Prostate gland (tissue), 2 donors: ENCODE results near the gene HAT1. TPM values are rescaled to one million over a fixed set of nuclear protein-coding genes. Genes with fewer than 3 reads are reported as not detected.
A peak's percentile ranks its signal among the peaks of the same experiment; 100 is the strongest.

Experiments used
- DNase-seq: peaks from one replicate; pipeline ENCODE4 v3.0.0-alpha.2; 2019; ENCODE audit warnings: low spot score
- H3K27ac ChIP-seq, 2 donors: fragments of 200-600 bp; sonication (generic); 2 replicates each; pipeline ENCODE4 v1.5.1; 2017 to 2019
- H3K27me3 ChIP-seq: fragments of 200-600 bp; sonication (generic); replicated peaks from 2 replicates; pipeline ENCODE4 v1.5.1; 2019; ENCODE audit not compliant: insufficient read depth
- H3K36me3 ChIP-seq, 2 donors: fragments of 200-600 bp; sonication (generic); 1 replicate in 1 of 2; 2 replicates in 1 of 2; pipeline versions ENCODE4 v1.5.1 to v1.8.1; 2017 to 2019
- H3K4me1 ChIP-seq: fragments of 200-600 bp; sonication (generic); replicated peaks from 2 replicates; pipeline ENCODE4 v1.5.1; 2019
- H3K4me3 ChIP-seq, 2 donors: fragments of 200-600 bp; sonication (generic); 2 replicates each; pipeline ENCODE4 v1.5.1; 2017 to 2019
- H3K9me3 ChIP-seq: fragments of 200-600 bp; sonication (generic); 2 replicates; pipeline ENCODE4 v1.5.1; 2017
- CTCF ChIP-seq, 4 experiments: fragments of 200-600 bp in 2 of 4; fragments of 450-650 bp in 2 of 4; sonication (generic) in 2 of 4; IDR thresholded peaks; 1 replicate in 3 of 4; 2 replicates in 1 of 4; pipeline ENCODE4 v1.5.1; 2016 to 2019; ENCODE audit warnings: antibody characterized with exemption in 4 of 4, mild to moderate bottlenecking in 2 of 4, moderate library complexity in 2 of 4
- POLR2A ChIP-seq: fragments of 450-650 bp; IDR thresholded peaks from one replicate; pipeline ENCODE4 v1.6.1; 2016; ENCODE audit warnings: antibody characterized with exemption, mild to moderate bottlenecking
- POLR2AphosphoS5 ChIP-seq: sonication (generic); formaldehyde crosslinking; IDR thresholded peaks from one replicate; pipeline ENCODE4 v1.6.1; 2017; ENCODE audit warnings: antibody characterized with exemption
- WGBS: methylation state at CpG from one replicate; pipeline ENCODE4 v1.1.5; 2018; 5-methylcytosine and 5-hydroxymethylcytosine counted together
- intact Hi-C: fragments of 100-400 bp; cut with DNase I; formaldehyde crosslinking; loops from one replicate; pipeline ENCODE4 v1.14.2; 2022
- total RNA-seq, 2 donors: library from RNA; depleted of rRNA; stranded (reverse); fragments of >200 nt; gene quantifications; one replicate each; pipeline ENCODE4 v1.1.0, GENCODE V29; 2016

Gene HAT1
- total RNA-seq, 2 donors from 2014 or later: 30.6 to 41.9 TPM

GRCh38 chr2:172007372-172007771 is 85.1 kb downstream of the HAT1 start:
- WGBS: 100% methylated on average over 1 of the region's 1 CpG
- Histone ChIP-seq H3K4me3 (no peak overlapping the region), H3K9me3 (no peaks in the 10 kb centered on the region), H3K27ac (no peak overlapping the region), H3K4me1 (no peaks in the 10 kb centered on the region), H3K27me3 (no peaks in the 10 kb centered on the region), H3K36me3 (no peaks in the 10 kb centered on the region)
- no peak for TF ChIP-seq CTCF (IDR thresholded peaks at IDR 0.05)
- TF ChIP-seq POLR2A: no peak
- no peak for TF ChIP-seq POLR2AphosphoS5
- DNase-seq: no peak
- intact Hi-C loops: no loop called here

- no peaks in the 10 kb centered on the region for H3K4me1 ChIP-seq
- intact Hi-C loops: no loop called here
- no peaks in the 10 kb centered on the region for H3K9me3 ChIP-seq
- TF ChIP-seq POLR2A (no peak), CTCF (IDR thresholded peaks at IDR 0.05) (no peak)
- H3K4me3 ChIP-seq: no peak overlapping the region
- no peaks in the 10 kb centered on the region for H3K36me3 ChIP-seq
- WGBS: over 99% methylated on average over 4 of the region's 4 CpGs
- no peaks in the 10 kb centered on the region for H3K27me3 ChIP-seq
- no peak for DNase-seq
- H3K27ac ChIP-seq: no peak overlapping the region
These were observed 87.6 kb downstream of the HAT1 start for GRCh38 chr2:172009823-172010222.

GRCh38 chr2:172011812-172012575 is 89.7 kb downstream of the HAT1 start:
- WGBS: 73% methylated on average over 11 of the region's 11 CpGs
- no peak overlapping the region for H3K4me3 ChIP-seq
- peak overlapping the region in 1 of 2 donors; percentile 21 for H3K27ac ChIP-seq
- H3K4me1 ChIP-seq: no peaks in the 10 kb centered on the region
- no peaks in the 10 kb centered on the region for H3K9me3 ChIP-seq
- H3K36me3 ChIP-seq: no peaks in the 10 kb centered on the region
- no peak for DNase-seq
- no peak for TF ChIP-seq POLR2AphosphoS5
- TF ChIP-seq POLR2A: no peak
- no peak for TF ChIP-seq CTCF (IDR thresholded peaks at IDR 0.05)
- intact Hi-C loops: no loop called here
- H3K27me3 ChIP-seq: no peaks in the 10 kb centered on the region

- WGBS: 40% methylated on average over 9 of the region's 9 CpGs
- DNase-seq: no peak
- H3K27me3 ChIP-seq: no peaks in the 10 kb centered on the region
- H3K36me3 ChIP-seq: no peaks in the 10 kb centered on the region
- H3K4me3 ChIP-seq: no peak overlapping the region
- H3K4me1 ChIP-seq: no peaks in the 10 kb centered on the region
- no peaks in the 10 kb centered on the region for H3K9me3 ChIP-seq
- H3K27ac ChIP-seq: peak overlapping the region in 1 of 2 donors; percentile 21
- intact Hi-C loops: no loop called here
- TF ChIP-seq CTCF (IDR thresholded peaks at IDR 0.05) (no peak), POLR2A (no peak), POLR2AphosphoS5 (no peak)
These were observed 90.6 kb downstream of the HAT1 start for GRCh38 chr2:172012677-172013391.
